A673 (cell line): Measurements from ENCODE around the gene MGMT. TPM values are rescaled to one million over a fixed set of nuclear protein-coding genes. Genes with fewer than 3 reads are reported as not detected.

Experiments
- BruUV-seq: library from RNA; stranded (reverse); fragments of 400-500 nt; replicated peaks from 2 replicates; lab custom pipeline; 2021; lab: Mats Ljungman, UMichigan
- CTCF ChIA-PET: fragments of 300-600 bp; sonication (Branson Sonifier 250); formaldehyde crosslinking; loops from one replicate; lab custom pipeline; 2022; ENCODE audit warnings: antibody characterized with exemption; lab: Charles Lee
- POLR2A ChIA-PET: fragments of 300-600 bp; sonication (Branson Sonifier 250); formaldehyde crosslinking; loops from one replicate; lab custom pipeline; 2022; ENCODE audit warnings: antibody characterized with exemption; ENCODE audit not compliant: low non-redundant PET; lab: Charles Lee
- DNase-seq: peaks from one replicate; pipeline ENCODE4 v3.0.0-alpha.2; 2015; ENCODE audit warnings: low spot score
- H3K27ac ChIP-seq: fragments of 200-600 bp; sonication (generic); 2 replicates; pipeline ENCODE4 v1.5.1; 2016; ENCODE audit warnings: mixed run types, low read depth, mild to moderate bottlenecking, mixed read lengths, antibody characterized with exemption, low read length; ENCODE audit not compliant: poor library complexity, severe bottlenecking
- H3K27me3 ChIP-seq: fragments of 200-600 bp; sonication (generic); replicated peaks from 2 replicates; pipeline ENCODE4 v1.6.1; 2017; ENCODE audit warnings: mixed run types, low read depth, mild to moderate bottlenecking, mixed read lengths, antibody characterized with exemption, low read length; ENCODE audit not compliant: insufficient read depth, poor library complexity
- H3K36me3 ChIP-seq: fragments of 200-600 bp; sonication (generic); 2 replicates; pipeline ENCODE4 v1.6.1; 2016; ENCODE audit warnings: mixed run types, mild to moderate bottlenecking, mixed read lengths, antibody characterized with exemption, low read length; ENCODE audit not compliant: insufficient read depth, poor library complexity, severe bottlenecking
- H3K4me1 ChIP-seq: fragments of 200-600 bp; sonication (generic); 2 replicates; pipeline ENCODE4 v1.6.1; 2017; ENCODE audit warnings: mixed run types, mild to moderate bottlenecking, mixed read lengths, antibody characterized with exemption, low read length; ENCODE audit not compliant: insufficient read depth, poor library complexity, severe bottlenecking
- H3K4me3 ChIP-seq: fragments of 200-600 bp; sonication (generic); 2 replicates; pipeline ENCODE4 v1.5.1; 2016; ENCODE audit warnings: low read depth, mixed run types, mild to moderate bottlenecking, mixed read lengths, low read length; ENCODE audit not compliant: poor library complexity, severe bottlenecking
- H3K9me3 ChIP-seq: fragments of 200-600 bp; sonication (generic); 2 replicates; pipeline ENCODE4 v1.6.1; 2016; ENCODE audit warnings: mixed run types, low read depth, mild to moderate bottlenecking, mixed read lengths, antibody characterized with exemption, low read length; ENCODE audit not compliant: poor library complexity, severe bottlenecking
- EZH2 ChIP-seq: fragments of 200-600 bp; sonication (generic); IDR thresholded peaks from 2 replicates; pipeline ENCODE4 v1.6.1; 2017; ENCODE audit warnings: borderline replicate concordance, low read depth, mild to moderate bottlenecking, mixed read lengths, antibody characterized with exemption, low read length; ENCODE audit not compliant: poor library complexity, severe bottlenecking
- intact Hi-C: fragments of 100-400 bp; cut with micrococcal nuclease; formaldehyde crosslinking; loops from one replicate; pipeline ENCODE4 v1.10.0; 2022; ENCODE audit not compliant: unreplicated experiment
- total RNA-seq: library from RNA; stranded (reverse); gene quantifications from 2 replicates; pipeline ENCODE4 v1.2.3, GENCODE V29; 2021
- TF ChIP-seq, protein P1 (sequence below): fragments of 300-800, 200-600 bp; sonication (generic); conservative IDR thresholded peaks from 2 replicates; pipeline ENCODE4 v1.5.1; 2017; ENCODE audit warnings: low read depth, mild to moderate bottlenecking, antibody characterized with exemption, low read length, moderate library complexity, mixed read lengths

The MGMT gene
- total RNA-seq, 1 experiment from 2014 or later: 19.5 TPM

DNA sequence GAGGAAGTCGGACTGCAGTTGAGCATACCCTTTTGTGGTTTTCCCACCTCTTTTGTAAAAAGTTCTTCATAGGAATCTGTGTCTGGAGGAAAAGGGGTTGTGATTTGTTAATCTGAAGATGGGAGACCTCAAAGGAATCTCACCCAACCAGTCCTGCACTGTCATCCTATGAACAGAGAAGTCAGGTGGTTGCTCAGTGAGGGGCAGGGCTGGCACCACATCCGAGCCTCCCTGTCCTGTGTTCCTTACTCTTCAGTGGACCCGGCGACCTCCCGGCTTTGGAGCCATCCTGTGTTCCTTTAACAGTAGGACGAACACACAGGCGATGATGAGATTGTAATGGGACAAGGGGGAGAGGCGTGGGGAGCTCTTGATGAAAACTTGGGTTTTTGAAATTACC is 2.8 kb upstream of the MGMT start:
- TF ChIP-seq EZH2: no peak
- TF ChIP-seq, protein P1, sequence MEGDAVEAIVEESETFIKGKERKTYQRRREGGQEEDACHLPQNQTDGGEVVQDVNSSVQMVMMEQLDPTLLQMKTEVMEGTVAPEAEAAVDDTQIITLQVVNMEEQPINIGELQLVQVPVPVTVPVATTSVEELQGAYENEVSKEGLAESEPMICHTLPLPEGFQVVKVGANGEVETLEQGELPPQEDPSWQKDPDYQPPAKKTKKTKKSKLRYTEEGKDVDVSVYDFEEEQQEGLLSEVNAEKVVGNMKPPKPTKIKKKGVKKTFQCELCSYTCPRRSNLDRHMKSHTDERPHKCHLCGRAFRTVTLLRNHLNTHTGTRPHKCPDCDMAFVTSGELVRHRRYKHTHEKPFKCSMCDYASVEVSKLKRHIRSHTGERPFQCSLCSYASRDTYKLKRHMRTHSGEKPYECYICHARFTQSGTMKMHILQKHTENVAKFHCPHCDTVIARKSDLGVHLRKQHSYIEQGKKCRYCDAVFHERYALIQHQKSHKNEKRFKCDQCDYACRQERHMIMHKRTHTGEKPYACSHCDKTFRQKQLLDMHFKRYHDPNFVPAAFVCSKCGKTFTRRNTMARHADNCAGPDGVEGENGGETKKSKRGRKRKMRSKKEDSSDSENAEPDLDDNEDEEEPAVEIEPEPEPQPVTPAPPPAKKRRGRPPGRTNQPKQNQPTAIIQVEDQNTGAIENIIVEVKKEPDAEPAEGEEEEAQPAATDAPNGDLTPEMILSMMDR: no peak
- no peaks in the 10 kb centered on the region for H3K9me3 ChIP-seq
- ChIA-PET POLR2A (no interaction called here), CTCF (no interaction called here)
- H3K27ac ChIP-seq: no peak overlapping the region
- no peak for DNase-seq
- intact Hi-C loops: loop anchor here (10.0 kb wide), 1 partner anchor 429 kb away; no protein-coding TSS in a partner anchor
- no peaks in the 10 kb centered on the region for H3K36me3 ChIP-seq
- BruUV-seq: no TSS peak
- H3K27me3 ChIP-seq: no peaks in the 10 kb centered on the region
- no peak overlapping the region for H3K4me3 ChIP-seq
- peaks cover 11% of the 10 kb centered on the region for H3K4me1 ChIP-seq

DNA sequence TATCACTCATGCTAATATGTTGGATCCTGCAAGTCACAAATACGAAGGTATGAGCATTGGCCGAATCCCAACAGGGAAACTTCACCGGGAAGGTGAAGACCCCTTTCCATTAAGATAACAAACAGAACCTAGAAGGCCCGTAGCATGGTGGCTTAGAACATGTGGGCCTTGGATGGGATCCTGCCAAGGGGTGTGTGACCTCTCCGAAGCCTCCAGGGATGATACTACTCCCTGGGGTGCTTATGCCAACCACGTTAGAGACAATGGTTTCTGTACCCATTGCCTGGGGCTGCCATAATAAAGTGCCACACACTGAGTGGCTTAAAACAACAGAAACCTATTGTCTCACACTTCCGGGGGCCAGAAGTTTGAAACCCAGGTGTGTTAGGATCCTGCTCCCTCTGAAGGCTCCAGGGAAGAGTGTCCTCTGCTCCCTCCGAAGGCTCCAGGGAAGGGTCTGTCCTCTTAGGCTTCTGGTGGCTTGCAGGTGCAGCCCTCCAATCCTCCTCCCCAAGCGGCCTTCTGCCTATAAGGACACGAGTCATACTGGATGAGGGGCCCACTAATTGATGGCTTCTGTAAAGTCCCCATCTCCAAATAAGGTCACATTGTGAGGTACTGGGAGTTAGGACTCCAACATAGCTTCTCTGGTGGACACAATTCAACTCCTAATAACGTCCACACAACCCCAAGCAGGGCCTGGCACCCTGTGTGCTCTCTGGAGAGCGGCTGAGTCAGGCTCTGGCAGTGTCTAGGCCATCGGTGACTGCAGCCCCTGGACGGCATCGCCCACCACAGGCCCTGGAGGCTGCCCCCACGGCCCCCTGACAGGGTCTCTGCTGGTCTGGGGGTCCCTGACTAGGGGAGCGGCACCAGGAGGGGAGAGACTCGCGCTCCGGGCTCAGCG is 992 bp upstream of the MGMT start:
- Histone ChIP-seq H3K9me3 (no peaks in the 10 kb centered on the region), H3K36me3 (no peaks in the 10 kb centered on the region), H3K27ac (peak overlapping the region; percentile 76), H3K27me3 (no peaks in the 10 kb centered on the region), H3K4me1 (peaks cover 11% of the 10 kb centered on the region), H3K4me3 (peak overlapping the region; percentile 80)
- intact Hi-C loops: loop anchor here (10.0 kb wide), 1 partner anchor 431 kb away; no protein-coding TSS in a partner anchor
- POLR2A ChIA-PET: interaction anchor here (0.7 kb wide), 1 partner anchor 19 kb away, joined by 3 read pairs; no protein-coding TSS in a partner anchor
- TF ChIP-seq, protein P1: no peak
- no peak for TF ChIP-seq EZH2
- CTCF ChIA-PET: no interaction called here
- TSS peak; percentile 73 for BruUV-seq
- peak; percentile 9 for DNase-seq

DNA sequence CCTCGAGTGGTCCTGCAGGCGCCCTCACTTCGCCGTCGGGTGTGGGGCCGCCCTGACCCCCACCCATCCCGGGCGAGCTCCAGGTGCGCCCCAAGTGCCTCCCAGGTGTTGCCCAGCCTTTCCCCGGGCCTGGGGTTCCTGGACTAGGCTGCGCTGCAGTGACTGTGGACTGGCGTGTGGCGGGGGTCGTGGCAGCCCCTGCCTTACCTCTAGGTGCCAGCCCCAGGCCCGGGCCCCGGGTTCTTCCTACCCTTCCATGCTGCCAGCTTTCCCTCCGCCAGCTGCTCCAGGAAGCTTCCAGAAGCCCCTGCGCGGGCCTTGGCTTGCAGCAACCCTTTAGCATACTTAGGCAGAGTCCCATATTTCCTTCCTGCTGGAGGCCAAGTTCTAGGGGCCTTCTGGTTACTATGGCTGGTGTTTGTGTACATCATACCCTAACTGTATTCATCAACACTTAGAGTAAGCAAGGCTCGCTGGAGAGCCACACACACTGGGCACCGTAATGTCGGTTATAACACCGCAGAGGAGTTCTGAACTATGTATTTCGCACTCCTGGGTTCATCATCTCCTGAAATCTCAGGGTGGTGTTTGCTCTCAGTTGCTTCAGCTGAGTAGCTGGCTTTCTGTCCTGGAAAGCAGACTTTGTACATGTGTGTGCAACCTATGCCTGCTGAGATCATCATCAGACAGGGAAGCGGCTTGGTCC is 471 bp downstream of the MGMT start:
- TF ChIP-seq EZH2: no peak
- TF ChIP-seq, protein P1: no peak
- Histone ChIP-seq H3K4me3 (peak overlapping the region; percentile 80), H3K36me3 (no peaks in the 10 kb centered on the region), H3K27ac (peak overlapping the region; percentile 81), H3K9me3 (no peaks in the 10 kb centered on the region), H3K27me3 (no peaks in the 10 kb centered on the region), H3K4me1 (peaks cover 11% of the 10 kb centered on the region)
- peak; percentile 22 for DNase-seq
- ChIA-PET CTCF (interaction anchor here (0.7 kb wide), 1 partner anchor 85 kb away, joined by 10 read pairs; no protein-coding TSS in a partner anchor), POLR2A (no interaction called here)
- intact Hi-C loops: loop anchor here (10.0 kb wide), 1 partner anchor 433 kb away; no protein-coding TSS in a partner anchor
- BruUV-seq: no TSS peak
